A172 (cell line): ENCODE measurements around the gene DIS3L2. TPM values are rescaled to one million over a fixed set of nuclear protein-coding genes. Genes with fewer than 3 reads are reported as not detected.
"Not testable (repeated sequence)": the region's sequence is repeated elsewhere in the genome, so short reads cannot be mapped to it uniquely, and the experiment has no call there.

Source experiments
- DNase-seq: peaks from one replicate; pipeline ENCODE4 v3.0.0-alpha.2; 2015; ENCODE audit warnings: low spot score
- total RNA-seq: library from RNA; depleted of rRNA; stranded (reverse); fragments of >200 nt; shearing (Covaris generic); gene quantifications from 2 replicates; pipeline ENCODE4 v1.2.3, GENCODE V29; 2014

The DIS3L2 gene
- total RNA-seq, 1 experiment from 2014 or later: 19.2 TPM

DNA sequence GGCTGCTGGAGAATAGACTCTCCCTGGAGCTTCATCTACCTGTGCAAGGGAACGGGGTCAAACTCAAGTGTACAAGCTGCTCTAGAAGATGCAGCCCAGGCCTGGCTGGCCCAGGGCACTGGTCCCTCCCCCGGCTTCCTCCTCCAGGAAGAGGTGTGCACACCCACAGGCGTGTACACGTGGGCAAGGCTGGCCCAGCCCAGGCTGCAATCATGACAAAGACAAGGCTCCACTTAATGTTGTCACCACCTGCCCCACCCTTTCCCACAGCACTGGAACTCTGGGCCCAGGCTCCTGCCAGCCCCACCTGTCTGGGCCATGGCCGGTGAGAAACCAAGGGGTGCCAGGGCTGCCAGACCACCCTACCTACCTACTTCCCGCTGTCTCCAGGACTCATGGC is 387.4 kb downstream of the DIS3L2 start:
- peak; percentile 66 for DNase-seq

GRCh38 chr2:232349546-232349945 is 388.0 kb downstream of the DIS3L2 start:
- no peak for DNase-seq

- DNase-seq: no peak
Observed at GRCh38 chr2:232349946-232350635, 388.6 kb downstream of the DIS3L2 start.

DNA sequence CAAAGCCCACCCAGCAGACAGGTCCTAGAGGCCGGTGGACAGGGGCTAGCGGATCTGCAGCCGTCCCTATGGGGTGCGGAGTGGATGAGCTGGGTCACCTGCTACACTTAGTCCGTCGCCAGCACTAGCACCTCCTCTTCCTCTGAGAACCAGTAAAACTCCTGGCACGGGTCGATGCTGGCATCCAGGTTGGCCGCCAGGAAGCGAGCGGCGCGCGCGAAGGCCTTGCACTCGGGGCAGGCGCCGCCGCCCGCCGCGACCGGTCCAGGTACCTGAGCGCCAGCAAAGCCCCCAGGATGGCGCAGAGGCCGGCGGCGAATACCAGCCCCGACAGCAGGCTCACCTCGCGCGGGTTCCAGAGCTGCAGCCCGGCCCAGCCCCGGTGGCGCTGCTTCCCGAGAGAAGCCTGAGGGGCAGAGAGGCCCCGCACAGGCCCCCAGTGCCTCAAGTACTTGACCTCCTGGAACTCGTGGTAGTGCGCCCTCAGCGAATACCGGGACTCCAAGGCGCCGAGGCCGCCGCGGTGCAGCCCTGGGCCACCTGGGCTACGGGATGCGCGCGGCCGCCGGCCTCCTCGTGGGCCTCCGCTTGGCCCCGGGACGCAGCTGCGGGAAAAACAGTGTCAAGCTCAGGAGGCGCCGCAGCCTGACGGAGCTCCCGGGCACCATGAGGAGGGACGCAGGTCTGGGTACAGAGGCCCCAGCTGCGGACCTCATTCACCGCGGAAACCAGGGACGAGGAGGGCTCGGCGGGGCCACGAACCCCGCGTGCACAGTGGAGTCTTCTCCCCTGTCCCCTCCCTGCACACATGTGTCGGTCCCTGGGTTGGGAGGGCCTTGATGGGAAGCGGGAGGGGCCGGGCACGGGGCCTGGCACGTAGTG is 389.5 kb downstream of the DIS3L2 start:
- DNase-seq: no peak

- DNase-seq: no peak
Observed at GRCh38 chr2:232351686-232352510, 390.4 kb downstream of the DIS3L2 start.

GRCh38 chr2:232352511-232353091 is 391.1 kb downstream of the DIS3L2 start:
- no peak for DNase-seq

DNA sequence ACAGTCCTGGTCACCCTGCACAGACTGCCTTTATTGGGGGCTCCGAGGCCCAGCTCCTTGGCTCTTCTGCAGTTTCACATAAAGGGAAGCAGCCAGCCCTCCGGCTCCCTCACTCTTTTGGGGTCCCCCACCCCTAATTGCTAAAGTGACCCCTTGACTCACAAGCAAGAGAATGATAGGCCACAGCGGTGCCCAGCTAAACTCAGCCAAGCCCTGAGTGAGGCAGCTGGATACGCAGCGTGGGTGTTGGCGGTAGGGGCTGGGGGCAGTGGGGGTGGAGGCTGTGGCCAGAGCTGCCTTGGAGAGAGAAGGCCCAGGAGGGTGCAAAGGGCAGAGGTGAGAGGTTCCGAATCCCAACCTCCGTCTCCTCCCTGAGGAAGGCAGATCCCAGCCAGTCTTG is 391.6 kb downstream of the DIS3L2 start:
- no peak for DNase-seq

DNA sequence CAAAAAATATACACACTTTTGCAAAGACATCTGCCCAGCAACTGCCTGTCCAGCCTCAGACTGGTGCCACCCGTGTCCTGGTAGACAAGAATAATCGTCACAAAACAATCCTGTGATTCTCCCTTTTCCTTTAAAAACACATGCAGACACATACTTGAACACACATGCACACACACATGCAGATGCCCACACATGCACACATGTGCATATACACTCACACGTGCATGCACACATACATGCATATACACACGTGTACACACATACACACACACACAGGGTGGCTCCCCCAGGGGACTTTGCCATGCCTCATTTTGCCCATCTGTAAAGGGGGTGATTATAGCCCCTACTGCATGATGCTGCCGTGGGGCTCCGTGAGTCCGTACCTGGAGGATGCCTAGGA is 392.1 kb downstream of the DIS3L2 start:
- no peak for DNase-seq

DNA sequence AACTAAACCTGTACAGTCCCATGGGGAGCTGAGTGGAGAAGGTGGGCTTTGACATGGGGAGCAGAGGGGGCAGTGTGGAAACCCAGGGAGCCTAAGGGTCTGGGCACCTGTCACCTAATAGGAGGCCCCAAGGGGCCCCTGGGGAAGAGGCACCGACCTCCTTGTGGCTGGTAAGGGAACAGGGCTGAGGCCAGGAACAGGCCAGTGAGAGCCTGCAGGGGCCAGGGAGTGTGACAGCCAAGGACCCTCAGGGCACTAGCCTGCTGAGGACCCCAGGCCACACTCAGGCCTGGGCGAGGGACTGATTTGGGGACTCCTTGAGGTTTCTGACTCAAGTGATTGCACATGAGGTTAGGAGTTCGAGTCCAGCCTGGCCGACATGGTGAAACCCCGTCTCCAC is 392.6 kb downstream of the DIS3L2 start:
- DNase-seq: no peak

GRCh38 chr2:232361646-232362045 is 400.1 kb downstream of the DIS3L2 start:
- DNase-seq: peak; percentile 25

DNA sequence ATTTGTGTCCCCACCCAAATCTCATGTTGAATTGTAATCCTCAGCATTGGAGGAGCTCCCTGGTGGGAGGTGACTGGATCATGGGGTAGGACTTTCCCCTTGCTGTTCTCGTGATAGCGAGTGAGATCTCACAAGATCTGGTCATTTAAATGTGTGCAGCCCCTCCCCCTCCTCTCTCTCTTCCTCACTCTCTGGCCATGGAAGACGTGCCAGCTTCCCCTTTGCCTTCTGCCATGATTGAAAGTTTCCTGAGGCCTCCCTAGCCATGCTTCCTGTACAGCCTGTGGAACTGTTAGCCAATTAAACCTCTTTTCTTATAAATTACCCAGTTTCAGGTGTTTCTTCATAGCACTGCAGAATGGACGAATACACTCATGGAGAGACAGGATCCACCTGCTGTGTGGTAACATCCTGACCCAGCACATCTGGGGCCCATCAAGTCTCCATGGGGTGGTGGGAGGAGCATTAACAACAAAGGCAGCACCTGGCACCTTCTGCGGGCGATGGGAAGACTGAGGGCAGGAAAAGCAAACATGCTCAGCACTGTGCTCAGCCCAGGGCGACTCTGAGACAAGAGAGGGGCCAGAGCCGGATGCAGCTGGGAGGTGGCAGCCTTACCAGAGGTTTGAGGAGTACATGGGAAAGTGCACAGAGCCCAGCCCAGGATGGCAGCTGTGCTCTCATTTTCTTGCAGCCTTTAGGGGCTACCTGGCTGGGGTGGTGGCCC is 400.8 kb downstream of the DIS3L2 start:
- DNase-seq: no peak

DNA sequence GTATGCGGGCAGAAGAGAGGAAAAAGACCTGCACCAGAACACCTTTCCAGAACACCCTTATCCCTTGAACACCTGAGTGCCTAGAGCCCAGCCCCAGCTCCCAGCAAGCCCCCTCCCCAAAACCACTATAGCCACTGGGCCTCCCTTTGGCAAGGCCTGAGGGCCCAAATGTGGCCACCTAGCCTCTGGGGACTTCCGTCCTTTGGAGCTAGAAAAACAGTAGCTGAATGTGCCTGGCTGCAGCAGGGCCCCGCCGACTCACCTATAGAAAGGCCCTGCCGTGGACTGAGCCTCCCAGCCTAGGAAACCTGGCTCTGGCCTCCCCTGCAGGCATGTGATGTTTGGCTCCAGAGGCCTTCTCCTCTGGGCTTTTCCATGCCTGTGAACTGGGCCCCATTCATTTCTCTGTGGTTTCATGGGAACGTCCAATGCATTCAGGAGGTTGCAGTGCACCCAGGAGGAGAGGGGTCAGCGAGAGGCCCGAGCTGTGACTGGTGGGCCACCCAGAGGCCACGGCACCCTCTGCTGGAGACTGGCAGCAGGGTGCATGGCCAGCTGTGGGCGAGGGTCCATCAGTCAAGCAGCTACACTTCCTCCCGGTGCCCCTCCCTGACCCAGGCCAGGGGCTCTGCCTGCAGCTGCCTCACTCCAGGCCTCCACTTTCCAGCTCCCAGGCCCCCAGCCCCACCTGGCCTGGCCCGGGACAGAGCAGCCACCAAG is 401.7 kb downstream of the DIS3L2 start:
- not testable (repeated sequence) for DNase-seq

DNA sequence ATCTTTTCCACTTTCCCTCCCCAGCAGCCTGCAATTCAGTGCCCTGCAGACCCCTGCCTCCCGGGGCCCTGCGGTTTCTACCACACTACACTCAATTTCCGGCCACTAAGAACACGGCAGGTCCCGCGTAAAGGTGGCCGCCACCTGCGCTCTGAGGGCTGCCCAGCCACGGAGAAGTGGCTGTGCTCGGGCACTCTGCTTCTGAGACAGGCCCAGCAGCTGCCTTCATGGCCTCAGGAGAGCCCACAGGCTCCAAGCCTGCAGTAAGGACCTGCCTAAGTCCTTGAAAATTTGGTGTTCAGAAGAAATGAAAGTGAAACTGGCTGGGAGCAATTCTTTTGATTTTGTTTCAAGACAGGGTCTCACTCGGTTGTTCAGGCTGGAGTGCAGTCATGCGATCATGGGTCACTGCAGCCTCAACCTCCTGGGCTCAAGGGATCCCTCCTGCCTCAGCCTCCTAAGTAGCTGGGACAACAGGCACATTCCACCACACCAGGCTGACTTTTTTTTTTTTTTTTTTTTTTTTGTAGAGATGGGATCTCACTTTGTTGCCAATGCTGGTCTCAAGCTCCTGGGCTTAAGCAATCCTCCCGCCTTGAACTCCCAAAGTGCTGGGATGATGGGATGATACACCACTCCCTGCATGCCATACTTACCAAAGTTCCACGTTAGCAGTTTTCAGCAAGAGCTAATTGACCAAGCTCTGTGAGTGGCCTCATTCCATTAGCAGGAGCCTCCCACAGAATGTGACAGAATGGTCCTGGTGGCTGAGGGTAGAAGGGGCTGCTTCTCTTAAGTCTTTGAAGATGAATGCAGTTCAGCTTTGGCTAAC is 402.5 kb downstream of the DIS3L2 start:
- no peak for DNase-seq

DNA sequence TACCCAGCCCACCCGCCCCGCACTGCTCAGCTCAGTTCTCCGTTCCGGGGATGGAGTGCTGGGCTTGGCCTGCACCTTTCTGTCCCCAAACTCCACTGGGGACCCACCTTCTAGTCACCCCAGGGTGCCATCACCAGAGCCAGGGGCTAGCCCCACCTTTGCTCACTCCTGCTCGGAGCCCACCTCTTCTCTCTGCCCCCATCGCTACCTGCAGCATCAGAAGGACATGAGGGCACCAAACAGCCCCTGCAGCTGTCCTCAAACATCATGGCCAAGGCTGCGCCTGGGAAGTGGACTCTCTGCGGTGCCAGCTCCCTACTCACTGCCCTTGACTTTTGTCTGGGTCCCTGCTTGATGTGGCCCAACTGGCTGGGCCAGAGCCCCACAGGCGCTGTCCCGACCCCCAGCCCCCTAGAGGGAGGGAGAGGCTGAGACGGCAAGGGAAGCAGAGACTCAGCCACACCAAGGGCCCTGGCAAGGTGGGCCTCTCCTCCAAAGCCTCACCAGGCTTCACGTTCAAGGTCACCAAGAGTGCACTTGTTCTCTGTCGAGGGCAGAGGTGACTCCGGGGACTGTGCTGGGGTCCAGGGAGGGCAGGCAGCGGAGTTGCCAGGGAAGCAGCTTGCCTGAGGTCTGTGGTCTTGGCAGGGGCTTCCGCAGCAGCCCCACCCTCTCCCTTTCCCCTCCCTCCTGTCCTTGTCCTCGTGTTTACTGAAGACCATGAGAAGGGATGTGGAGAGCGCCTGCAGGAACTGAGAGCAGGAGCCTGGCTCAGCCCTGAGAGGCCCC is 403.5 kb downstream of the DIS3L2 start:
- not testable (repeated sequence) for DNase-seq

- peak; percentile 63 for DNase-seq
Observed at GRCh38 chr2:232365621-232366321, 404.3 kb downstream of the DIS3L2 start.

DNA sequence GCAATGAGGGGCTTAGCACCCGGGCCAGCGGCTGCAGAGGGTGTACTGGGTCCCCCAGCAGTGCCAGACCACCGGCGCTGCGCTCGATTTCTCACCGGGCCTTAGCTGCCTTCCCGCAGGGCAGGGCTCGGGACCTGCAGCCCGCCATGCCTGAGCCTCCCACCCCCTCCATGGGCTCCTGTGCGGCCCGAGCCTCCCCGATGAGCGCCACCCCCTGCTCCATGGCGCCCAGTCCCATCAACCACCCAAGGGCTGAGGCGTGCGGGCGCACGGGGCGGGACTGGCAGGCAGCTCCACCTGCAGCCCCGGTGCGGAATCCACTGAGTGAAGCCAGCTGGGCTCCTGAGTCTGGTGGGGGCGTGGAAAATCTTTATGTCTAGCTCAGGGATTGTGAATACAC is 404.9 kb downstream of the DIS3L2 start:
- DNase-seq: not testable (repeated sequence)

- no peak for DNase-seq
Observed at GRCh38 chr2:232367016-232367415, 405.5 kb downstream of the DIS3L2 start.

DNA sequence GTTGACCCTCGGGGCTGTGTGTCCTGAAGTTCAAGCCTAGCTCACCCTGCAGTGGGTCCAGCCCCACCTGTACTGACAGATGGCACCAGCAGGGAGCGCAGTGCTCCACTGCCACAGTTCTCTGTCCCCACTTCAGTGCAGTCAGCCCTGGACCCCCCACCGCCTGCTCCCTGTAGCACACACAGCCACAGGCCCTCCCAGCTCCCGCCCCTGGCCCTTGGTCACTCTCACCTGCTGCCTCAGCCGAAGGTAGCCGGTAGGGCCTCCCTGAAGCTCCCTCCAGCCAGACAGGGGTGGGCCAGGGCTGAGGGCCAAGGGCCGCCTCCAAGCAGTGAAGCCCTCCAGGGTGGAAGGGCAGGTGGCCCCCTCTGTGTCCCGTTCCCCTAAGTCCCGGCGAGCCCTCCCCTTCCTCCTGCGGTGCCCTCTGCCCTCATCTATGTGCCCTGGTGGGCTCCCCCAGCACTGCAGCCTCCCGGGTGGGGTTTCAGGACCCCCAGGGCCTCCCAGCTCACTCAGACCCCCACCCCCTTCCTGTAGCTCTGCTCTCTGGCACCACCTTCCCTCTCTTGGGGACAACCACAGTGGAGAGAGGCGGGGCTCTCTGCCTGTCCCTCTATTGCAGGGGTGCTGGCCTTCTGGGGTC is 406.2 kb downstream of the DIS3L2 start:
- no peak for DNase-seq
